CD14-positive monocyte (primary cell): Measurements from ENCODE around the gene NTN4. TPM values are rescaled to one million over a fixed set of nuclear protein-coding genes. Genes with fewer than 3 reads are reported as not detected.

ENCODE experiments used
- DNase-seq, 3 donors: peaks; one replicate each; pipeline ENCODE4 v3.0.0-alpha.2; 2011 to 2022
- H2AFZ ChIP-seq: 2 replicates; pipeline ENCODE4 v1.6.0; 2012; ENCODE audit warnings: mild to moderate bottlenecking, low read depth, low read length, inconsistent platforms; ENCODE audit not compliant: insufficient read depth, poor library complexity, severe bottlenecking
- H3K27ac ChIP-seq, 2 donors: 1 replicate in 1 of 2; 2 replicates in 1 of 2; pipeline ENCODE4 v1.5.1; 2012 to 2013; ENCODE audit warnings: low read length in 2 of 2, control low read depth in 1 of 2, inconsistent platforms in 1 of 2, low read depth in 1 of 2, mild to moderate bottlenecking in 1 of 2
- H3K27me3 ChIP-seq, 2 donors: one replicate each; pipeline versions ENCODE4 v1.6.0 to v1.6.1; 2011 to 2013; ENCODE audit warnings: low read length in 2 of 2; ENCODE audit not compliant: control insufficient read depth in 2 of 2, insufficient read depth in 2 of 2
- H3K36me3 ChIP-seq, 2 donors: replicated peaks in 1 of 2; 1 replicate in 1 of 2; 2 replicates in 1 of 2; pipeline versions ENCODE4 v1.5.1 to v1.6.1; 2012 to 2013; ENCODE audit warnings: low read length in 2 of 2, control low read depth in 1 of 2, inconsistent platforms in 1 of 2, mild to moderate bottlenecking in 1 of 2; ENCODE audit not compliant: insufficient read depth in 2 of 2, control insufficient read depth in 1 of 2
- H3K4me1 ChIP-seq, 2 donors: 1 replicate in 1 of 2; 2 replicates in 1 of 2; pipeline versions ENCODE4 v1.5.1 to v1.6.1; 2012 to 2013; ENCODE audit warnings: low read length in 2 of 2, control low read depth in 1 of 2, inconsistent platforms in 1 of 2, mild to moderate bottlenecking in 1 of 2, moderate library complexity in 1 of 2; ENCODE audit not compliant: insufficient read depth in 2 of 2, control insufficient read depth in 1 of 2
- H3K4me2 ChIP-seq: replicated peaks from 2 replicates; pipeline ENCODE3; 2012; ENCODE audit warnings: low read length, moderate library complexity, mild to moderate bottlenecking; ENCODE audit not compliant: poor library complexity, severe bottlenecking; ENCODE audit errors: extremely low read depth
- H3K4me3 ChIP-seq, 3 experiments: fragments of 200-600 bp in 1 of 3; sonication (generic) in 1 of 3; replicated peaks in 1 of 3; 1 replicate in 2 of 3; 2 replicates in 1 of 3; pipeline ENCODE4 v1.5.1; 2011 to 2013; ENCODE audit warnings: low read length in 3 of 3, mild to moderate bottlenecking in 3 of 3, control low read depth in 2 of 3, low read depth in 2 of 3, inconsistent platforms in 1 of 3, moderate library complexity in 1 of 3
- H3K79me2 ChIP-seq: 2 replicates; pipeline ENCODE4 v1.6.0; 2012; ENCODE audit warnings: mild to moderate bottlenecking, control low read depth, inconsistent platforms, low read length, moderate library complexity; ENCODE audit not compliant: insufficient read depth
- H3K9ac ChIP-seq: 2 replicates; pipeline ENCODE4 v1.6.0; 2017; ENCODE audit warnings: low read length, mild to moderate bottlenecking; ENCODE audit not compliant: insufficient read depth, poor library complexity, severe bottlenecking
- H3K9me3 ChIP-seq, 2 donors: replicated peaks in 1 of 2; 1 replicate in 1 of 2; 2 replicates in 1 of 2; pipeline versions ENCODE4 v1.5.1 to v1.6.1; 2012 to 2013; ENCODE audit warnings: low read length in 2 of 2, control low read depth in 1 of 2; ENCODE audit not compliant: control insufficient read depth in 1 of 2, insufficient read depth in 1 of 2
- H4K20me1 ChIP-seq: 2 replicates; pipeline ENCODE4 v1.6.0; 2012; ENCODE audit warnings: mild to moderate bottlenecking, low read length, control low read depth, moderate library complexity; ENCODE audit not compliant: insufficient read depth
- H3K27ac Mint-ChIP-seq, 7 donors: one replicate each; pipeline ENCODE4 v1.8.0; 2020; ENCODE audit warnings: mild to moderate bottlenecking in 7 of 7, mixed read lengths in 7 of 7, moderate library complexity in 6 of 7, inconsistent platforms in 2 of 7
- H3K27me3 Mint-ChIP-seq, 3 donors: one replicate each; pipeline ENCODE4 v1.8.0; 2021 to 2022; ENCODE audit warnings: low read depth in 3 of 3, mild to moderate bottlenecking in 3 of 3, mixed read lengths in 3 of 3, moderate library complexity in 3 of 3, inconsistent platforms in 1 of 3
- H3K36me3 Mint-ChIP-seq, 2 donors: one replicate each; pipeline ENCODE4 v1.8.0; 2020; ENCODE audit warnings: mixed read lengths in 2 of 2, inconsistent platforms in 1 of 2, mild to moderate bottlenecking in 1 of 2
- H3K4me1 Mint-ChIP-seq: one replicate; pipeline ENCODE4 v1.8.0; 2020; ENCODE audit warnings: mild to moderate bottlenecking, mixed read lengths
- H3K4me3 Mint-ChIP-seq, 2 donors: one replicate each; pipeline ENCODE4 v1.8.0; 2020; ENCODE audit warnings: mild to moderate bottlenecking in 2 of 2, mixed read lengths in 2 of 2, moderate library complexity in 1 of 2
- H3K9me3 Mint-ChIP-seq, 7 donors: one replicate each; pipeline ENCODE4 v1.8.0; 2020 to 2022; ENCODE audit warnings: mixed read lengths in 7 of 7, mild to moderate bottlenecking in 6 of 7, moderate library complexity in 6 of 7, inconsistent platforms in 2 of 7
- WGBS: methylation state at CpG from one replicate; pipeline ENCODE4 v1.1.5; 2013; ENCODE audit warnings: missing lambda C conversion rate; ENCODE audit not compliant: insufficient coverage; 5-methylcytosine and 5-hydroxymethylcytosine counted together
- intact Hi-C, 2 donors: fragments of 100-400 bp; cut with micrococcal nuclease; formaldehyde crosslinking; loops; one replicate each; pipeline versions ENCODE4 v1.15.0 to v1.15.1; 2023
- polyA plus RNA-seq, 3 donors: library from polyadenylated mRNA; depleted of rRNA in 1 of 3; unstranded in 2 of 3; stranded (reverse) in 1 of 3; fragments of 300-500 nt in 2 of 3; fragments of >200 nt in 1 of 3; fragmentation: Illumina TruSeq in 2 of 3; gene quantifications; 1 replicate in 2 of 3; 2 replicates in 1 of 3; pipeline ENCODE4 v1.2.3, GENCODE V29; 2012 to 2021
- TF ChIP-seq, protein P1 (sequence below): fragments of 200-600 bp; IDR thresholded peaks from one replicate; pipeline ENCODE4 v1.8.0; 2022; ENCODE audit warnings: antibody characterized with exemption, mild to moderate bottlenecking

The NTN4 gene
- polyA plus RNA-seq, 3 donors = not detected

DNA sequence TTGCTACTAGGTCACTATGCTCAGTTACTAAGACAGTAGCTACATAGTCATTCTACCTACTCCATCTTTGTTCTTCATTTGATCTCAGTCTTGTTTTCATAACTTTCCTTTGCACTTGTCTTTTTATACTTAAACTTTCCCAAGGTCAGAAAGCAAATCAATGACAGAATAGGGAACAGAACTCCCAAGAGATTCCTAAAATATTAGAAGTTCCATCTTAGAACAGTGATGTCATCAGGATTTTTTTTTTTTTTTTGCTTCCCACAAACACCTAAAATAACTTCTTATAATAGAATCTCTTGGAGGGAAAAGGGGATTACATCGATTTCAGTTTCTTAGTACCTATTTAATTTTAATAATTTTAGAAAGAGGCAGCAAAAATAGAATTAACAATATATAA lies 65.8 kb downstream of the NTN4 start:
- no peak overlapping the region for H3K4me3 ChIP-seq
- no peak overlapping the region for H3K27ac Mint-ChIP-seq
- no peaks in the 10 kb centered on the region for H3K9me3 ChIP-seq
- H3K27ac ChIP-seq = no peak overlapping the region
- H3K4me2 ChIP-seq = no peak overlapping the region
- H4K20me1 ChIP-seq = no peaks in the 10 kb centered on the region
- TF ChIP-seq, protein P1, sequence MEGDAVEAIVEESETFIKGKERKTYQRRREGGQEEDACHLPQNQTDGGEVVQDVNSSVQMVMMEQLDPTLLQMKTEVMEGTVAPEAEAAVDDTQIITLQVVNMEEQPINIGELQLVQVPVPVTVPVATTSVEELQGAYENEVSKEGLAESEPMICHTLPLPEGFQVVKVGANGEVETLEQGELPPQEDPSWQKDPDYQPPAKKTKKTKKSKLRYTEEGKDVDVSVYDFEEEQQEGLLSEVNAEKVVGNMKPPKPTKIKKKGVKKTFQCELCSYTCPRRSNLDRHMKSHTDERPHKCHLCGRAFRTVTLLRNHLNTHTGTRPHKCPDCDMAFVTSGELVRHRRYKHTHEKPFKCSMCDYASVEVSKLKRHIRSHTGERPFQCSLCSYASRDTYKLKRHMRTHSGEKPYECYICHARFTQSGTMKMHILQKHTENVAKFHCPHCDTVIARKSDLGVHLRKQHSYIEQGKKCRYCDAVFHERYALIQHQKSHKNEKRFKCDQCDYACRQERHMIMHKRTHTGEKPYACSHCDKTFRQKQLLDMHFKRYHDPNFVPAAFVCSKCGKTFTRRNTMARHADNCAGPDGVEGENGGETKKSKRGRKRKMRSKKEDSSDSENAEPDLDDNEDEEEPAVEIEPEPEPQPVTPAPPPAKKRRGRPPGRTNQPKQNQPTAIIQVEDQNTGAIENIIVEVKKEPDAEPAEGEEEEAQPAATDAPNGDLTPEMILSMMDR = no peak
- H3K36me3 Mint-ChIP-seq = no peaks in the 10 kb centered on the region
- no peaks in the 10 kb centered on the region for H3K36me3 ChIP-seq
- H3K4me3 Mint-ChIP-seq = no peak overlapping the region
- intact Hi-C loops = no loop called here
- H3K4me1 Mint-ChIP-seq = no peaks in the 10 kb centered on the region
- H2AFZ ChIP-seq = no peak overlapping the region
- H3K4me1 ChIP-seq = no peaks in the 10 kb centered on the region
- H3K27me3 Mint-ChIP-seq = peaks cover 2 to 5% (median 5%) of the 10 kb centered on the region in 3 donors
- H3K9me3 Mint-ChIP-seq = peaks cover 0 to 9% (median 7%) of the 10 kb centered on the region in 7 donors
- H3K27me3 ChIP-seq = no peaks in the 10 kb centered on the region
- DNase-seq = no peak
- no peak overlapping the region for H3K9ac ChIP-seq
- WGBS = no CpG with 5 or more reads among the region's 1 CpG
- H3K79me2 ChIP-seq = no peaks in the 10 kb centered on the region

DNA sequence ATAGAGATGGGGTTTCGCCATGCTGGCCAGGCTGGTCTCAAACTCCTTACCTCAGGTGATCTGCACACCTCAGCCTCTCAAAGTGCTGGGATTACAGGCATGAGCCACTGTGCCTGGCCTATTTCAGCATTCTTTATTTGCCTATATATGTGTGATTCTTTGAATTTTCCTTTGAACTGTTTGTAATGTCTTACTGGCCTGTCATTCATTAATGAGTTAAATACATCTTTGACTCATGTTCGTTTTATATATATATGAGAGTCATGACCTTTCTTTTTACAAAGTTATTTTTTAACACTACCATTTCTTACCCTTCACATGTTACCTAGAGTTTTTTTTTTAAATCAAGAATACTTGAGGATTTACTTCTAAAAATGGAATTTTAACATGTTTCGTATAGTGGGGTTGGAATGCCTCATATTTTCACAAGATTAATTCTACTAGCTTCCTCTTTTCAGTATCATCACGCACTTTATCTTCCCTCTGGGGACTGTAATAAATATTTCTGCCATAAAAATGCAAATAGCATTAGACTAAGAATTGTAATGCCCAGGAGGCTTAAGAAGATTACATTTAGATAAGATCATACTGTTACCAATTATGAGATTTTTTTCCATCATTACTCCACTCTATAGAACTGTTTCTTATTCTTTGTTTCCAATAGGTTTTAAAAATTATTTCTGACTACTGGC lies 66.7 kb downstream of the NTN4 start:
- Mint-ChIP-seq H3K27me3 (peaks cover 2 to 6% (median 3%) of the 10 kb centered on the region in 3 donors), H3K9me3 (peaks cover 0 to 9% (median 7%) of the 10 kb centered on the region in 7 donors), H3K27ac (no peak overlapping the region), H3K4me3 (no peak overlapping the region), H3K4me1 (no peaks in the 10 kb centered on the region), H3K36me3 (no peaks in the 10 kb centered on the region)
- H3K4me1 ChIP-seq = no peaks in the 10 kb centered on the region
- WGBS = no CpG with 5 or more reads among the region's 4 CpGs
- no peaks in the 10 kb centered on the region for H3K36me3 ChIP-seq
- H3K79me2 ChIP-seq = no peaks in the 10 kb centered on the region
- no peak overlapping the region for H3K4me3 ChIP-seq
- no peak overlapping the region for H3K9ac ChIP-seq
- no peak for DNase-seq
- no peaks in the 10 kb centered on the region for H3K9me3 ChIP-seq
- no peaks in the 10 kb centered on the region for H4K20me1 ChIP-seq
- no peak overlapping the region for H2AFZ ChIP-seq
- TF ChIP-seq, protein P1 = no peak
- H3K4me2 ChIP-seq = no peak overlapping the region
- no peak overlapping the region for H3K27ac ChIP-seq
- intact Hi-C loops = no loop called here
- no peaks in the 10 kb centered on the region for H3K27me3 ChIP-seq
